ENCODE results near the gene PAXX.

Gene PAXX

GRCh38 chr9:136957461-136957860 is 34.8 kb upstream of the PAXX start:
- Mint-ChIP-seq H3K27me3 (ENCODE audit: low read depth, poor library complexity) (peaks cover 25% of the 10 kb centered on the region), H3K27ac (no peak overlapping the region), H3K9me3 (peaks cover 9% of the 10 kb centered on the region), H3K36me3 (ENCODE audit: low read depth) (no peaks in the 10 kb centered on the region), H3K4me1 (no peaks in the 10 kb centered on the region), H3K4me3 (no peak overlapping the region)
- DNase-seq, result no peak
- no peak for TF ChIP-seq CTCF (IDR thresholded peaks at IDR 0.05)

GRCh38 chr9:136957901-136958300 is 34.3 kb upstream of the PAXX start:
- Mint-ChIP-seq H3K27me3 (ENCODE audit: low read depth, poor library complexity) (peaks cover 25% of the 10 kb centered on the region), H3K4me3 (no peak overlapping the region), H3K27ac (no peak overlapping the region), H3K9me3 (peaks cover 9% of the 10 kb centered on the region), H3K4me1 (peaks cover under 1% of the 10 kb centered on the region), H3K36me3 (ENCODE audit: low read depth) (no peaks in the 10 kb centered on the region)
- no peak for DNase-seq
- no peak for TF ChIP-seq CTCF (IDR thresholded peaks at IDR 0.05)

GRCh38 chr9:136958473-136958872 is 33.7 kb upstream of the PAXX start:
- peaks cover 25% of the 10 kb centered on the region for H3K27me3 Mint-ChIP-seq (ENCODE audit: low read depth, poor library complexity)
- H3K4me1 Mint-ChIP-seq, result peaks cover 4% of the 10 kb centered on the region
- no peak for DNase-seq
- H3K4me3 Mint-ChIP-seq, result no peak overlapping the region
- H3K36me3 Mint-ChIP-seq (ENCODE audit: low read depth), result no peaks in the 10 kb centered on the region
- H3K9me3 Mint-ChIP-seq, result peaks cover 9% of the 10 kb centered on the region
- H3K27ac Mint-ChIP-seq, result no peak overlapping the region
- TF ChIP-seq CTCF (IDR thresholded peaks at IDR 0.05), result no peak

GRCh38 chr9:136958898-136959850 is 33.0 kb upstream of the PAXX start:
- H3K4me3 Mint-ChIP-seq, result no peak overlapping the region
- H3K27ac Mint-ChIP-seq, result no peak overlapping the region
- H3K36me3 Mint-ChIP-seq (ENCODE audit: low read depth), result no peaks in the 10 kb centered on the region
- H3K4me1 Mint-ChIP-seq, result peaks cover 4% of the 10 kb centered on the region
- H3K27me3 Mint-ChIP-seq (ENCODE audit: low read depth, poor library complexity), result peaks cover 25% of the 10 kb centered on the region
- H3K9me3 Mint-ChIP-seq, result peaks cover 9% of the 10 kb centered on the region
- DNase-seq, result no peak
- TF ChIP-seq CTCF (IDR thresholded peaks at IDR 0.05), result no peak

GRCh38 chr9:136960212-136960937 is 31.8 kb upstream of the PAXX start:
- Mint-ChIP-seq H3K27me3 (ENCODE audit: low read depth, poor library complexity) (peaks cover 21% of the 10 kb centered on the region), H3K9me3 (peaks cover 9% of the 10 kb centered on the region), H3K36me3 (ENCODE audit: low read depth) (no peaks in the 10 kb centered on the region), H3K4me3 (no peak overlapping the region), H3K4me1 (peaks cover 10% of the 10 kb centered on the region), H3K27ac (no peak overlapping the region)
- no peak for TF ChIP-seq CTCF (IDR thresholded peaks at IDR 0.05)
- no peak for DNase-seq
